HCT116 (cell line): Measurements from ENCODE around the gene CLIP4. TPM values are rescaled to one million over a fixed set of nuclear protein-coding genes. Genes with fewer than 3 reads are reported as not detected.

Experiments
- ATAC-seq: fragments of 200-7000 bp; cut with Tn5 transposase; 2 replicates; pipeline ENCODE4 v1.9.1; 2020; ENCODE audit warnings: mild to moderate bottlenecking, moderate library complexity
- BruUV-seq: library from RNA; stranded (reverse); fragments of 400-500 nt; replicated peaks from 2 replicates; lab custom pipeline; 2021; lab: Mats Ljungman, UMichigan
- CTCF ChIA-PET: fragments of 300-600 bp; sonication (Branson Sonifier 250); formaldehyde crosslinking; loops from one replicate; lab custom pipeline; 2021; ENCODE audit warnings: antibody characterized with exemption; lab: Charles Lee
- POLR2A ChIA-PET: fragments of 300-600, 350-600 bp; sonication (Branson Sonifier 250); formaldehyde crosslinking; loops from one replicate; lab custom pipeline; 2021; ENCODE audit warnings: antibody characterized with exemption; lab: Charles Lee
- RAD21 ChIA-PET, 2 experiments: fragments of 300-600 bp; sonication (Branson Sonifier 250); formaldehyde crosslinking; loops; one replicate each; lab custom pipeline; 2023; ENCODE audit warnings: low total read pairs in 2 of 2; ENCODE audit not compliant: uncharacterized antibody in 2 of 2, unreplicated experiment in 2 of 2, low non-redundant PET in 1 of 2; lab: Charles Lee
- DNase-seq: peaks from one replicate; pipeline ENCODE4 v3.0.0-alpha.2; 2010; ENCODE audit warnings: low read depth, low spot score
- H2AFZ ChIP-seq: fragments of 200-600 bp; shearing (Covaris generic), sonication (generic); 2 replicates; pipeline ENCODE4 v1.6.1; 2017; ENCODE audit warnings: low read depth, mixed run types, mixed read lengths, antibody characterized with exemption, low read length; ENCODE audit not compliant: poor library complexity, severe bottlenecking
- H3K27ac ChIP-seq: 2 replicates; pipeline ENCODE4 v1.5.1; 2012; ENCODE audit warnings: low read depth, low read length
- H3K27me3 ChIP-seq: fragments of 200-600 bp; sonication (generic); 2 replicates; pipeline ENCODE4 v1.6.1; 2016; ENCODE audit warnings: mixed run types, low read length, mixed read lengths; ENCODE audit not compliant: insufficient read depth
- H3K36me3 ChIP-seq, 2 experiments: fragments of 200-500 bp in 1 of 2; fragments of 200-600 bp in 1 of 2; sonication (Bioruptor generic) in 1 of 2; sonication (generic) in 1 of 2; 2 replicates each; pipeline versions ENCODE4 v1.5.1 to v1.6.1; 2014 to 2016; ENCODE audit warnings: low read length in 2 of 2, inconsistent platforms in 1 of 2, mixed read lengths in 1 of 2, mixed run types in 1 of 2; ENCODE audit not compliant: insufficient read depth in 2 of 2, control insufficient read depth in 1 of 2
- H3K4me1 ChIP-seq, 2 experiments: fragments of 200-600 bp in 1 of 2; sonication (generic) in 1 of 2; 2 replicates each; pipeline versions ENCODE4 v1.5.1 to v1.6.1; 2012 to 2017; ENCODE audit warnings: low read length in 2 of 2, inconsistent platforms in 1 of 2, mild to moderate bottlenecking in 1 of 2, mixed read lengths in 1 of 2, mixed run types in 1 of 2, moderate library complexity in 1 of 2; ENCODE audit not compliant: insufficient read depth in 2 of 2, control insufficient read depth in 1 of 2
- H3K4me2 ChIP-seq: fragments of 200-600 bp; sonication (generic); 2 replicates; pipeline ENCODE4 v1.6.1; 2017; ENCODE audit warnings: mixed run types, low read length, mixed read lengths
- H3K4me3 ChIP-seq, 2 experiments: fragments of 200-600 bp in 1 of 2; sonication (generic) in 1 of 2; replicated peaks in 1 of 2; 2 replicates each; pipeline ENCODE4 v1.5.1; 2011 to 2016; ENCODE audit warnings: low read length in 2 of 2, control low read depth in 1 of 2, low read depth in 1 of 2, mild to moderate bottlenecking in 1 of 2, mixed read lengths in 1 of 2, mixed run types in 1 of 2
- H3K79me2 ChIP-seq: fragments of 200-600 bp; sonication (generic); 2 replicates; pipeline ENCODE4 v1.6.1; 2017; ENCODE audit warnings: mild to moderate bottlenecking, mixed run types, low read length, moderate library complexity, mixed read lengths; ENCODE audit not compliant: insufficient read depth
- H3K9ac ChIP-seq: fragments of 200-600 bp; sonication (generic); 2 replicates; pipeline ENCODE4 v1.6.1; 2016; ENCODE audit warnings: low read length, mixed read lengths
- H3K9me2 ChIP-seq: fragments of 200-600 bp; sonication (generic), shearing (Covaris generic); 2 replicates; pipeline ENCODE4 v1.6.1; 2017; ENCODE audit warnings: mixed run types, mild to moderate bottlenecking, moderate library complexity; ENCODE audit not compliant: insufficient read depth
- H3K9me3 ChIP-seq, 2 experiments: fragments of 200-500 bp in 1 of 2; fragments of 200-600 bp in 1 of 2; sonication (Bioruptor generic) in 1 of 2; sonication (generic) in 1 of 2; 2 replicates each; pipeline ENCODE4 v1.6.1; 2014 to 2017; ENCODE audit warnings: low read length in 2 of 2, mixed read lengths in 2 of 2, inconsistent platforms in 1 of 2, low read depth in 1 of 2, mild to moderate bottlenecking in 1 of 2, mixed run types in 1 of 2, moderate library complexity in 1 of 2; ENCODE audit not compliant: control insufficient read depth in 1 of 2, insufficient read depth in 1 of 2
- H4K20me1 ChIP-seq: fragments of 200-600 bp; sonication (generic), shearing (Covaris generic); 2 replicates; pipeline ENCODE4 v1.6.1; 2017; ENCODE audit warnings: mixed run types, mild to moderate bottlenecking, moderate library complexity; ENCODE audit not compliant: insufficient read depth
- CTCF ChIP-seq, 3 experiments: fragments of 200-600 bp in 1 of 3; sonication (generic) in 1 of 3; IDR thresholded peaks in 2 of 3; conservative IDR thresholded peaks in 1 of 3; 2 replicates each; pipeline ENCODE4 v1.5.1; 2012 to 2017; ENCODE audit warnings: low read depth in 2 of 3, low read length in 2 of 3, antibody characterized with exemption in 1 of 3, borderline replicate concordance in 1 of 3, control low read depth in 1 of 3, mild to moderate bottlenecking in 1 of 3, mixed read lengths in 1 of 3, mixed run types in 1 of 3, moderate library complexity in 1 of 3; ENCODE audit not compliant: insufficient read depth in 1 of 3
- EZH2phosphoT487 ChIP-seq: fragments of 200-600 bp; IDR thresholded peaks from 2 replicates; pipeline ENCODE4 v1.6.1; 2018; ENCODE audit warnings: antibody characterized with exemption, borderline replicate concordance
- FOSL1 ChIP-seq: IDR thresholded peaks from 2 replicates; pipeline ENCODE4 v1.6.1; 2012; ENCODE audit warnings: low read depth
- JUND ChIP-seq: IDR thresholded peaks from 2 replicates; pipeline ENCODE4 v1.6.1; 2012
- POLR2AphosphoS5 ChIP-seq: IDR thresholded peaks from 2 replicates; pipeline ENCODE4 v1.6.1; 2011; ENCODE audit warnings: mild to moderate bottlenecking, low read depth, low read length, moderate library complexity
- SP1 ChIP-seq: IDR thresholded peaks from 2 replicates; pipeline ENCODE4 v1.6.1; 2012; ENCODE audit warnings: low read depth
- TCF7L2 ChIP-seq: IDR thresholded peaks from 2 replicates; pipeline ENCODE4 v1.7.0; 2011; ENCODE audit warnings: borderline replicate concordance, inconsistent platforms; ENCODE audit not compliant: insufficient read depth, insufficient read length; ENCODE audit errors: extremely low read depth
- YY1 ChIP-seq: IDR thresholded peaks from 2 replicates; pipeline ENCODE4 v1.6.1; 2011; ENCODE audit warnings: low read length, low read depth, moderate library complexity, mild to moderate bottlenecking; ENCODE audit not compliant: insufficient replicate concordance; ENCODE audit errors: extremely low read depth
- ZNF274 ChIP-seq: fragments of 200-500 bp; sonication (Bioruptor generic); IDR thresholded peaks from 2 replicates; pipeline ENCODE4 v1.6.1; 2014; ENCODE audit warnings: mild to moderate bottlenecking, low read depth, low read length, inconsistent platforms
- intact Hi-C: fragments of 100-400 bp; cut with micrococcal nuclease; formaldehyde crosslinking; loops from 2 replicates; pipeline ENCODE4 v1.10.0; 2022
- total RNA-seq: library from RNA; stranded (reverse); gene quantifications from one replicate; pipeline ENCODE4 v1.2.1, GENCODE V29; 2021; ENCODE audit not compliant: unreplicated experiment
- TF ChIP-seq, protein P1 (sequence below): IDR thresholded peaks from 2 replicates; pipeline ENCODE4 v1.6.1; 2012; ENCODE audit warnings: low read depth

Gene CLIP4
- total RNA-seq, 1 experiment from 2014 or later: 27.8 TPM

DNA sequence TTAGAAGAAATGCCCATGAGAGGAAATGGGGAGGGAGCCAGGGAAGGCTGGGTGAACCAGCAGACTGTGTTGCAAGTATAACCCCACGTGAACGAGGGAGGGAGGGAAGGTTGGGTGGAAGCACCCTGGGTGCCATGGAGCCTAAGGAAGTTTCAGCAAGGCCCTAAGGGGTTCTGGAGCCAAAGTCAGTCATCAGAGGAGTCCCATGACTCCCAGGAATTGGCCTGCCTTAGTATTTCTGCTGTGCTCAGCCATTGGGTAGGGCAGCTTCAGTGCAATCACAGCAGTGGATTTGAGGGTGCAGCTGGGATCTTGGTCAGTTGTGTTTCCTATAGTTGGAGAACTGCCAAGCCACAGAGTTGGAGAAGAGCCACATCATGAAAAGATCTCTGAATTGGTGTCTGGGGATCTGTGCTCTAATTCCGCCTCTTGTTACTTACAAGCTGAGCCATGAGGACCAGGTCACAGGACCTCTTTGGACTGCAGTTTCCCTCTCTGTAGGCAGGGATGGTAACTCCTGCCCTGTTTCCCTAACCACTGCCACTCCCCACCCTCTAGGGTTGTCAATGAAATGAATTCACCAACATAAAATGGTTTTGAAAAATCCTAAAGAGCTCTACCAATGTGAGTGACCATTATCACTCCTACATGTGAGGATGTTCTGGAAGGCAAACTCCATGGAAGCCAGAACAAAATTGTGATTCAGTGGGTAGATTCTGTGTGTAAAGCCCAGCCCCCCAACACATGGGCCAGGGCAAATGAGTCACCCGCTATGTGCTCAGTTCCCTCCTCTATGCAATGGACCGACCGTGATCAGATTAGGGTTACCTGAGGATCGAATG lies 108.9 kb downstream of the CLIP4 start:
- Histone ChIP-seq H2AFZ (no peak overlapping the region), H3K27me3 (peaks cover 16% of the 10 kb centered on the region; the same call in 1 of the 2 replicates), H3K4me2 (no peak overlapping the region), H3K27ac (no peak overlapping the region), H3K79me2 (no peaks in the 10 kb centered on the region), H3K4me3 (no peak overlapping the region), H3K9me3 (no peaks in the 10 kb centered on the region), H3K36me3 (no peaks in the 10 kb centered on the region), H4K20me1 (no peaks in the 10 kb centered on the region), H3K4me1 (no peaks in the 10 kb centered on the region), H3K9ac (no peak overlapping the region), H3K9me2 (no peaks in the 10 kb centered on the region)
- BruUV-seq: no TSS peak
- TF ChIP-seq EZH2phosphoT487: no peak
- TF ChIP-seq TCF7L2: no peak
- TF ChIP-seq, protein P1, sequence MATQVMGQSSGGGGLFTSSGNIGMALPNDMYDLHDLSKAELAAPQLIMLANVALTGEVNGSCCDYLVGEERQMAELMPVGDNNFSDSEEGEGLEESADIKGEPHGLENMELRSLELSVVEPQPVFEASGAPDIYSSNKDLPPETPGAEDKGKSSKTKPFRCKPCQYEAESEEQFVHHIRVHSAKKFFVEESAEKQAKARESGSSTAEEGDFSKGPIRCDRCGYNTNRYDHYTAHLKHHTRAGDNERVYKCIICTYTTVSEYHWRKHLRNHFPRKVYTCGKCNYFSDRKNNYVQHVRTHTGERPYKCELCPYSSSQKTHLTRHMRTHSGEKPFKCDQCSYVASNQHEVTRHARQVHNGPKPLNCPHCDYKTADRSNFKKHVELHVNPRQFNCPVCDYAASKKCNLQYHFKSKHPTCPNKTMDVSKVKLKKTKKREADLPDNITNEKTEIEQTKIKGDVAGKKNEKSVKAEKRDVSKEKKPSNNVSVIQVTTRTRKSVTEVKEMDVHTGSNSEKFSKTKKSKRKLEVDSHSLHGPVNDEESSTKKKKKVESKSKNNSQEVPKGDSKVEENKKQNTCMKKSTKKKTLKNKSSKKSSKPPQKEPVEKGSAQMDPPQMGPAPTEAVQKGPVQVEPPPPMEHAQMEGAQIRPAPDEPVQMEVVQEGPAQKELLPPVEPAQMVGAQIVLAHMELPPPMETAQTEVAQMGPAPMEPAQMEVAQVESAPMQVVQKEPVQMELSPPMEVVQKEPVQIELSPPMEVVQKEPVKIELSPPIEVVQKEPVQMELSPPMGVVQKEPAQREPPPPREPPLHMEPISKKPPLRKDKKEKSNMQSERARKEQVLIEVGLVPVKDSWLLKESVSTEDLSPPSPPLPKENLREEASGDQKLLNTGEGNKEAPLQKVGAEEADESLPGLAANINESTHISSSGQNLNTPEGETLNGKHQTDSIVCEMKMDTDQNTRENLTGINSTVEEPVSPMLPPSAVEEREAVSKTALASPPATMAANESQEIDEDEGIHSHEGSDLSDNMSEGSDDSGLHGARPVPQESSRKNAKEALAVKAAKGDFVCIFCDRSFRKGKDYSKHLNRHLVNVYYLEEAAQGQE: no peak
- TF ChIP-seq CTCF (IDR thresholded peaks at IDR 0.05 in 2 of 3, conservative IDR thresholded peaks at IDR 0.05 in 1 of 3; ENCODE audit: borderline replicate concordance in 1 of 3, insufficient read depth in 1 of 3, low read depth in 2 of 3, low read length in 2 of 3): no peak
- no peak for TF ChIP-seq FOSL1
- TF ChIP-seq JUND: no peak
- no peak for TF ChIP-seq ZNF274
- no peak for TF ChIP-seq SP1
- no peak for TF ChIP-seq POLR2AphosphoS5
- TF ChIP-seq YY1: no peak
- DNase-seq: no peak
- ChIA-PET POLR2A (no interaction called here), CTCF (no interaction called here), RAD21 (no interaction called here)
- ATAC-seq: no peak
- intact Hi-C loops: no loop called here
